Measurements from ENCODE around the gene YY2. TPM values are rescaled to one million over a fixed set of nuclear protein-coding genes. Genes with fewer than 3 reads are reported as not detected.
A peak's percentile ranks its signal among the peaks of the same experiment; 100 is the strongest.

The YY2 gene
- total and polyA plus RNA-seq, 2 of the 4 experiments (the other 2 are of a cell fraction): 0.72 to 2.5 TPM

DNA sequence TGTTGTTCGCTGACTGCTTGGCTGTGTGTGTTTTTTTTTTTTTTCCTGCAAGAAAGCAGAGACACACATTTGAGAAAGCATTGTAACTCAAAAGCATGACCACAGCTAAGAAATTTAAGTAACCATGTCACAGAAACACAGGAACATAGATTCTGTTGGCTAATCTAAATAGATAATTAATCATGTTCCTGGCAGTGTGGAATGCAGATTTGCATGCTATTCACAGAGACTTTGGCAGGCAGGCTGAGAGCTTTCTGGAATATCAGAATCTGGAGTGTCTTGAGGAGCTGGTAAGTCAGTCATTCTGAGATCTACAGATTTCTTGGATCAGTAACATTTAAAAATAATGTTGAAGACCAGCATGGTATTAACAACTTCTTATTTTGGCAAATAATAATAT lies 51.5 kb downstream of the YY2 start:
- no peak overlapping the region for H2AK5ac ChIP-seq (ENCODE audit: low read depth, low read length)
- H2AK9ac ChIP-seq (replicated peaks; ENCODE audit: low read depth, low read length, poor library complexity): no peak overlapping the region
- no peak overlapping the region for H2AFZ ChIP-seq (replicated peaks; ENCODE audit: low read length, poor library complexity)
- H3K36me3 ChIP-seq (ENCODE audit: control insufficient read depth, insufficient read depth, low read length): no peaks in the 10 kb centered on the region
- H3K9ac ChIP-seq (ENCODE audit: low read depth, low read length): no peak overlapping the region
- peak; percentile 30 for DNase-seq
- H3K4me3 ChIP-seq (ENCODE audit: insufficient read depth, low read depth, low read length): no peak overlapping the region
- H3K27ac ChIP-seq (ENCODE audit: insufficient read depth, low read length): no peak overlapping the region
- no peak overlapping the region for H3K14ac ChIP-seq (replicated peaks; ENCODE audit: low read depth, low read length)
- H3K27me3 ChIP-seq (ENCODE audit: control insufficient read depth, insufficient read depth, low read length): peaks cover 4% of the 10 kb centered on the region; the same call in 1 of the 2 replicates
- ChIA-PET POLR2A (ENCODE audit: unreplicated experiment) (no interaction called here), CTCF (no interaction called here)
- ATAC-seq (ENCODE audit: low read depth): peak; percentile 49
- in situ Hi-C loops (cut with MboI; ENCODE audit: low sequenced_read_pairs): no loop called here
- H4K8ac ChIP-seq (ENCODE audit: low read depth in 2 of 2, low read length in 2 of 2): no peak overlapping the region
- no peak overlapping the region for H3K4ac ChIP-seq (ENCODE audit: low read depth, low read length)
- H2BK5ac ChIP-seq (ENCODE audit: low read depth, low read length, poor library complexity, severe bottlenecking): no peak overlapping the region
- no TSS peak for BruUV-seq (replicated peaks)
- H2BK120ac ChIP-seq (ENCODE audit: low read depth, low read length): no peak overlapping the region
- no peaks in the 10 kb centered on the region for H3K4me1 ChIP-seq (ENCODE audit: control insufficient read depth, insufficient read depth, low read length)
- intact Hi-C loops (cut with micrococcal nuclease): no loop called here
- dilution Hi-C loops (cut with HindIII; ENCODE audit: low sequenced_read_pairs, unreplicated experiment): no loop called here
- H4K91ac ChIP-seq (ENCODE audit: insufficient read depth, low read depth, low read length): no peak overlapping the region
- H3K79me1 ChIP-seq (ENCODE audit: low read depth in 1 of 2, low read length in 2 of 2): no peaks in the 10 kb centered on the region
- no peaks in the 10 kb centered on the region for H4K20me1 ChIP-seq (ENCODE audit: insufficient read depth, low read length)
- H2BK20ac ChIP-seq (ENCODE audit: low read depth, low read length): no peak overlapping the region
- no peak for TF ChIP-seq POLR2A (IDR thresholded peaks at IDR 0.05; ENCODE audit: low read depth, low read length)
- TF ChIP-seq MXI1 (IDR thresholded peaks at IDR 0.05; ENCODE audit: borderline replicate concordance, low read depth, low read length): no peak
- no peak for TF ChIP-seq RAD21 (IDR thresholded peaks at IDR 0.05; ENCODE audit: low read length)
- TF ChIP-seq, protein P1, sequence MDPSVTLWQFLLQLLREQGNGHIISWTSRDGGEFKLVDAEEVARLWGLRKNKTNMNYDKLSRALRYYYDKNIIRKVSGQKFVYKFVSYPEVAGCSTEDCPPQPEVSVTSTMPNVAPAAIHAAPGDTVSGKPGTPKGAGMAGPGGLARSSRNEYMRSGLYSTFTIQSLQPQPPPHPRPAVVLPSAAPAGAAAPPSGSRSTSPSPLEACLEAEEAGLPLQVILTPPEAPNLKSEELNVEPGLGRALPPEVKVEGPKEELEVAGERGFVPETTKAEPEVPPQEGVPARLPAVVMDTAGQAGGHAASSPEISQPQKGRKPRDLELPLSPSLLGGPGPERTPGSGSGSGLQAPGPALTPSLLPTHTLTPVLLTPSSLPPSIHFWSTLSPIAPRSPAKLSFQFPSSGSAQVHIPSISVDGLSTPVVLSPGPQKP (IDR thresholded peaks at IDR 0.05; ENCODE audit: borderline replicate concordance, low read depth, low read length): no peak
- no peak for TF ChIP-seq BHLHE40 (IDR thresholded peaks at IDR 0.05; ENCODE audit: low read depth, low read length)
- no peak for TF ChIP-seq RCOR1 (IDR thresholded peaks at IDR 0.05; ENCODE audit: insufficient replicate concordance, low read length)
- no peak for TF ChIP-seq CHD1 (IDR thresholded peaks at IDR 0.05; ENCODE audit: low read depth, low read length)
- no peak for TF ChIP-seq MAFK (IDR thresholded peaks at IDR 0.05; ENCODE audit: low read depth, low read length)
- TF ChIP-seq, protein P2, sequence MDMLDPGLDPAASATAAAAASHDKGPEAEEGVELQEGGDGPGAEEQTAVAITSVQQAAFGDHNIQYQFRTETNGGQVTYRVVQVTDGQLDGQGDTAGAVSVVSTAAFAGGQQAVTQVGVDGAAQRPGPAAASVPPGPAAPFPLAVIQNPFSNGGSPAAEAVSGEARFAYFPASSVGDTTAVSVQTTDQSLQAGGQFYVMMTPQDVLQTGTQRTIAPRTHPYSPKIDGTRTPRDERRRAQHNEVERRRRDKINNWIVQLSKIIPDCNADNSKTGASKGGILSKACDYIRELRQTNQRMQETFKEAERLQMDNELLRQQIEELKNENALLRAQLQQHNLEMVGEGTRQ (IDR thresholded peaks at IDR 0.05; ENCODE audit: low read depth, low read length): no peak
- TF ChIP-seq CEBPB (IDR thresholded peaks at IDR 0.05; ENCODE audit: low read depth, low read length): no peak
- no peak for TF ChIP-seq NFE2L2 (IDR thresholded peaks at IDR 0.05; ENCODE audit: low read depth, low read length)
- TF ChIP-seq, protein P3, sequence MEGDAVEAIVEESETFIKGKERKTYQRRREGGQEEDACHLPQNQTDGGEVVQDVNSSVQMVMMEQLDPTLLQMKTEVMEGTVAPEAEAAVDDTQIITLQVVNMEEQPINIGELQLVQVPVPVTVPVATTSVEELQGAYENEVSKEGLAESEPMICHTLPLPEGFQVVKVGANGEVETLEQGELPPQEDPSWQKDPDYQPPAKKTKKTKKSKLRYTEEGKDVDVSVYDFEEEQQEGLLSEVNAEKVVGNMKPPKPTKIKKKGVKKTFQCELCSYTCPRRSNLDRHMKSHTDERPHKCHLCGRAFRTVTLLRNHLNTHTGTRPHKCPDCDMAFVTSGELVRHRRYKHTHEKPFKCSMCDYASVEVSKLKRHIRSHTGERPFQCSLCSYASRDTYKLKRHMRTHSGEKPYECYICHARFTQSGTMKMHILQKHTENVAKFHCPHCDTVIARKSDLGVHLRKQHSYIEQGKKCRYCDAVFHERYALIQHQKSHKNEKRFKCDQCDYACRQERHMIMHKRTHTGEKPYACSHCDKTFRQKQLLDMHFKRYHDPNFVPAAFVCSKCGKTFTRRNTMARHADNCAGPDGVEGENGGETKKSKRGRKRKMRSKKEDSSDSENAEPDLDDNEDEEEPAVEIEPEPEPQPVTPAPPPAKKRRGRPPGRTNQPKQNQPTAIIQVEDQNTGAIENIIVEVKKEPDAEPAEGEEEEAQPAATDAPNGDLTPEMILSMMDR (conservative IDR thresholded peaks at IDR 0.05; ENCODE audit: low read depth, low read length): no peak
- no peak overlapping the region for H3K23ac ChIP-seq (ENCODE audit: low read depth, low read length)
- no peak overlapping the region for H3K4me2 ChIP-seq (ENCODE audit: low read depth, low read length)
- H4K5ac ChIP-seq (ENCODE audit: low read depth, low read length): no peak overlapping the region
- no CpG with 5 or more reads among the region's 1 CpG for WGBS, 2 experiments (ENCODE audit: extremely low coverage in 2 of 2, insufficient read length in 1 of 2)
- no peak overlapping the region for H3K18ac ChIP-seq (ENCODE audit: low read depth, low read length)
- H2BK15ac ChIP-seq (ENCODE audit: low read depth, low read length): no peak overlapping the region
- H3K56ac ChIP-seq (ENCODE audit: extremely low read depth, insufficient read depth, low read length): no peak overlapping the region
- no peaks in the 10 kb centered on the region for H3K9me3 ChIP-seq (ENCODE audit: control insufficient read depth, insufficient read depth, low read length)
- H3K9me1 ChIP-seq (ENCODE audit: insufficient read depth, low read length): no peaks in the 10 kb centered on the region
